IPS-20b (cell line): Measurements from ENCODE around the gene TMOD1.

Experiments used
- H3K27ac ChIP-seq: one replicate; pipeline ENCODE4 v1.5.1; 2013; ENCODE audit warnings: low read length
- H3K27me3 ChIP-seq: 2 replicates; pipeline ENCODE4 v1.6.1; 2013; ENCODE audit warnings: mild to moderate bottlenecking, low read length, inconsistent platforms; ENCODE audit not compliant: insufficient read depth
- H3K36me3 ChIP-seq: 2 replicates; pipeline ENCODE4 v1.6.1; 2013; ENCODE audit warnings: low read depth, mild to moderate bottlenecking, inconsistent platforms, low read length, moderate library complexity; ENCODE audit not compliant: insufficient read depth
- H3K4me1 ChIP-seq: 2 replicates; pipeline ENCODE4 v1.6.1; 2013; ENCODE audit warnings: mild to moderate bottlenecking, control low read depth, inconsistent platforms, low read length, moderate library complexity; ENCODE audit not compliant: insufficient read depth
- H3K4me3 ChIP-seq: 2 replicates; pipeline ENCODE4 v1.5.1; 2013; ENCODE audit warnings: mild to moderate bottlenecking, low read length, inconsistent platforms
- H3K9ac ChIP-seq: 2 replicates; pipeline ENCODE4 v1.6.1; 2013; ENCODE audit warnings: low read depth, mild to moderate bottlenecking, inconsistent platforms, low read length, moderate library complexity
- H3K9me3 ChIP-seq: 2 replicates; pipeline ENCODE4 v1.6.1; 2013; ENCODE audit warnings: mild to moderate bottlenecking, low read depth, low read length, inconsistent platforms; ENCODE audit not compliant: insufficient read depth

TMOD1 gene

GRCh38 chr9:97500765-97501176 lies 695 bp upstream of the TMOD1 start:
- Histone ChIP-seq H3K4me1 (no peaks in the 10 kb centered on the region; the same call in 1 of the 2 replicates), H3K27me3 (peaks cover 68% of the 10 kb centered on the region), H3K9me3 (no peaks in the 10 kb centered on the region), H3K27ac (no peak overlapping the region), H3K9ac (no peak overlapping the region), H3K36me3 (no peaks in the 10 kb centered on the region), H3K4me3 (peak overlapping the region; percentile 65)

DNA sequence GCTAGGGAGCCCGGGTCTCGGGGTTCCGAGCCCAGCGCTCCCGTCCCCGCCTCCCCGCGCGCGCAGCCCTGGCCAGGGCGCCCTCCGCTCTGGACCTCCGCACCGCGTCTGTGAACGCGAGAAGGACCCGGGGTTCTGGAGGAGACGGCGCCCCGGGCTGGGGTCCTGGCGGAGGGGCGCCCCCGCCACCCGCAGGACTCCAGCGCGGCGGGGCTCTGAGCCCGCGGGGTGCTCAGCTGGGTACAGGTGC lies 431 bp downstream of the TMOD1 start:
- Histone ChIP-seq H3K27ac (no peak overlapping the region), H3K36me3 (no peaks in the 10 kb centered on the region), H3K9ac (no peak overlapping the region), H3K27me3 (peaks cover 79% of the 10 kb centered on the region), H3K4me1 (no peaks in the 10 kb centered on the region; the same call in 1 of the 2 replicates), H3K4me3 (peak overlapping the region; percentile 78), H3K9me3 (no peaks in the 10 kb centered on the region)

GRCh38 chr9:97502222-97502983 lies 937 bp downstream of the TMOD1 start:
- Histone ChIP-seq H3K4me3 (peak overlapping the region; percentile 78), H3K4me1 (no peaks in the 10 kb centered on the region; the same call in 1 of the 2 replicates), H3K9ac (peak overlapping the region; percentile 47; the same call in 1 of the 2 replicates), H3K9me3 (no peaks in the 10 kb centered on the region), H3K36me3 (no peaks in the 10 kb centered on the region), H3K27ac (no peak overlapping the region), H3K27me3 (peaks cover 83% of the 10 kb centered on the region)

GRCh38 chr9:97502984-97503861 lies 1.8 kb downstream of the TMOD1 start:
- Histone ChIP-seq H3K27ac (no peak overlapping the region), H3K4me1 (no peaks in the 10 kb centered on the region; the same call in 1 of the 2 replicates), H3K4me3 (peak overlapping the region; percentile 78), H3K27me3 (peaks cover 83% of the 10 kb centered on the region), H3K9ac (peak overlapping the region; percentile 47; the same call in 1 of the 2 replicates), H3K36me3 (no peaks in the 10 kb centered on the region), H3K9me3 (no peaks in the 10 kb centered on the region)

DNA sequence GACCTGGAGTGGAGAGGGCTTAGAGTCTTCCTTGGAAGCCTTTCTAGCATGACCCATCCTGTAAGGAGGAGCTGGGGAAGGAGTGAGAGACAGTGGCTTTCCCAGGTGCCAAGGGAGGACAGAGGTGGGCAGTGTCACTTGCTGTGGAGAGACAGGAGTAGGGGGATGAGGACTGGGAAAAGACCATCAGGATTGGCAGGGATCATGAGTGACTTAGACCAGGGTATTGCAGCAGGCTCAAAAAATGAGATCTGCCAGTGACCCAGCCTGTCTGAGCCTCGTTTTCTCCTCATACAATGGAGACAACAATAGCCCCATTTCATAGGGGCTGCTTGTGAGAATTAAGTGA lies 2.4 kb downstream of the TMOD1 start:
- Histone ChIP-seq H3K36me3 (no peaks in the 10 kb centered on the region), H3K9ac (no peak overlapping the region), H3K27me3 (peaks cover 83% of the 10 kb centered on the region), H3K9me3 (no peaks in the 10 kb centered on the region), H3K4me3 (no peak overlapping the region), H3K4me1 (no peaks in the 10 kb centered on the region; the same call in 1 of the 2 replicates), H3K27ac (no peak overlapping the region)

DNA sequence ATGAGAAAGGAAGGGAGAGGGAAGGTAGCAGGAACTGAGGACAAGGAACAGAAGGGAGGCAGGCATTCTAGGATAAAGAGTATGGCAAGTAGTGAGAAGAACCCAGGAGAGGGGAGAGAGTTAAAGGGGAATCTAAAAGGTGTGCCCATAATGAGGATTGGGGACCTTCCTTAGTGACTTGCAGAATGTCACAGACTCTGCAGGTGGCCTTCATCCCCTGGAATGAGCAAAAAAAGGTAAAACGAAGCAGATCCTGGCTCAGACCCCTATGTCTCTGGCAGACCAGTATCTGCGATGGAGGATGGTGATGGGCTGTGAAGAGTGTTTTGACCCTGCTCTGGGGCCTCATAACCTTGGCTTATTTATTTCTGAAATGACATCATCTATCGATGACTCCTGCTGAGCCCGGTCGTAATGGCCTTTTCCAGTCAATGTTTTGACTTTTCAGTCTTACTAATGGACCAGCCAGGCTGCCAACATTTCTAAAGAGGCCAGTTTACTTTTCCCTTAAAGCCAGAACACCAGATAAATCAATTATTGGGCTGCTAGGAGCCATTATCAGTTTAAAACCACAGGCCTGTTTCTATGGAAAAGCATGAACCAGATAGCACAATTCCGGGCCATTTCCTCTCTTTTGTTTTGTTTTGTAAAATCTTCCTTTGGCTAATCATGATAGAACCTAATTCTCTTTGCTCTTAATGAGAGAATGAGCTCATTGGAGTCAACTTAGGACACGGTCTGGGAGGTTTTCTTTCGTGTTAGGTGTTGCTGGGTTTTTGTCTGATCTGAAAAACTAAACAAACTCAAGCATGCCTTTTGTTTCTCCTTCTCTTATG lies 3.1 kb downstream of the TMOD1 start:
- no peak overlapping the region for H3K27ac ChIP-seq
- H3K27me3 ChIP-seq, result peaks cover 75% of the 10 kb centered on the region

GRCh38 chr9:97505845-97506244 lies 4.4 kb downstream of the TMOD1 start:
- no peaks in the 10 kb centered on the region for H3K9me3 ChIP-seq
- H3K36me3 ChIP-seq, result no peaks in the 10 kb centered on the region
- H3K9ac ChIP-seq, result no peak overlapping the region
- peaks cover 63% of the 10 kb centered on the region for H3K27me3 ChIP-seq
- H3K4me1 ChIP-seq, result no peaks in the 10 kb centered on the region; the same call in 1 of the 2 replicates
- H3K4me3 ChIP-seq, result no peak overlapping the region
- H3K27ac ChIP-seq, result no peak overlapping the region

More for the DNA sequence above, 3.1 kb downstream of the TMOD1 start:
- H3K9ac ChIP-seq, result no peak overlapping the region
- H3K4me3 ChIP-seq, result no peak overlapping the region
- H3K9me3 ChIP-seq, result no peaks in the 10 kb centered on the region
- no peaks in the 10 kb centered on the region; the same call in 1 of the 2 replicates for H3K4me1 ChIP-seq
- H3K36me3 ChIP-seq, result no peaks in the 10 kb centered on the region

- H3K4me1 ChIP-seq, result no peaks in the 10 kb centered on the region; the same call in 1 of the 2 replicates
- no peaks in the 10 kb centered on the region for H3K9me3 ChIP-seq
- H3K27ac ChIP-seq, result no peak overlapping the region
- no peaks in the 10 kb centered on the region for H3K36me3 ChIP-seq
- H3K9ac ChIP-seq, result no peak overlapping the region
- H3K27me3 ChIP-seq, result peaks cover 58% of the 10 kb centered on the region
- H3K4me3 ChIP-seq, result no peak overlapping the region
These were observed 4.8 kb downstream of the TMOD1 start for GRCh38 chr9:97506306-97506705.

GRCh38 chr9:97506787-97507186 lies 5.3 kb downstream of the TMOD1 start:
- Histone ChIP-seq H3K9ac (no peak overlapping the region), H3K4me3 (no peak overlapping the region), H3K27ac (no peak overlapping the region), H3K27me3 (peaks cover 55% of the 10 kb centered on the region), H3K36me3 (no peaks in the 10 kb centered on the region), H3K4me1 (no peaks in the 10 kb centered on the region; the same call in 1 of the 2 replicates), H3K9me3 (no peaks in the 10 kb centered on the region)

GRCh38 chr9:97507428-97507984 lies 6.0 kb downstream of the TMOD1 start:
- Histone ChIP-seq H3K36me3 (no peaks in the 10 kb centered on the region), H3K27me3 (peaks cover 48% of the 10 kb centered on the region), H3K9ac (no peak overlapping the region), H3K9me3 (no peaks in the 10 kb centered on the region), H3K27ac (no peak overlapping the region), H3K4me1 (no peaks in the 10 kb centered on the region; the same call in 1 of the 2 replicates), H3K4me3 (no peak overlapping the region)

GRCh38 chr9:97508852-97509251 lies 7.4 kb downstream of the TMOD1 start:
- Histone ChIP-seq H3K4me3 (no peak overlapping the region), H3K4me1 (no peaks in the 10 kb centered on the region), H3K27me3 (peaks cover 34% of the 10 kb centered on the region), H3K27ac (no peak overlapping the region), H3K36me3 (no peaks in the 10 kb centered on the region), H3K9ac (no peak overlapping the region), H3K9me3 (no peaks in the 10 kb centered on the region)
